H54 (cell line): ENCODE measurements around the gene KLK11.

Source experiments
- DNase-seq: peaks from one replicate; pipeline ENCODE4 v3.0.0; 2011; ENCODE audit warnings: low spot score, mixed read lengths; ENCODE audit not compliant: insufficient read length
- FAIRE-seq: peaks from 3 replicates; lab custom pipeline; 2011; peaks lifted over from hg19 to GRCh38; lab: Jason Lieb, UNC
- POLR2A ChIP-seq: IDR thresholded peaks from 2 replicates; pipeline ENCODE4 v1.6.1; 2011; ENCODE audit warnings: low read depth, mild to moderate bottlenecking, low read length

KLK11 gene, protein sequence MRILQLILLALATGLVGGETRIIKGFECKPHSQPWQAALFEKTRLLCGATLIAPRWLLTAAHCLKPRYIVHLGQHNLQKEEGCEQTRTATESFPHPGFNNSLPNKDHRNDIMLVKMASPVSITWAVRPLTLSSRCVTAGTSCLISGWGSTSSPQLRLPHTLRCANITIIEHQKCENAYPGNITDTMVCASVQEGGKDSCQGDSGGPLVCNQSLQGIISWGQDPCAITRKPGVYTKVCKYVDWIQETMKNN

GRCh38 chr19:51026554-51026831, at the start of gene KLK11:
Gene KLK11, minus strand, starts transcription at chr19:51026616. Its CDS starts 985 bp downstream, at chr19:51025631.
- no peak for DNase-seq
- TF ChIP-seq POLR2A = no peak
- no peak for FAIRE-seq

DNA sequence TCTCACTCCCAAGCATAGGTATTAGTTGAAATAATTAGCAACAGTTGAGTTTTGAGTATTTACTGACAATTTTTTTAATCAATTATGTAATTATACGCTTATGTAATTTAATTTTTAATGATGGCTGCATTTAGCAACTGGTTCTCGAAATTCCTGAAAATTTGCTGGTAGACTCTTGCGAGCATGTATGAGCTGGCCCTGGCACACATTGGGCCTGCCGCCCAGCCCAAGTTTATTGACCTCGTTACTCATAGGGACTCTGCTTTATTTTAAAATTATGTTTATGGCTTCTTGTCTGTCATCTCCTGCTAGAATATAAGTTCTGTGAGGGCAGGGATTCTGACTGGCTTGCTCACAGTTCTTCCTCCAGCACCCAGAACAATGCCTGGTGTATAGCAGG, 49.6 kb upstream of the KLK11 start:
- no peak for DNase-seq
- no peak for FAIRE-seq
- TF ChIP-seq POLR2A = no peak

- FAIRE-seq (no peak), DNase-seq (no peak)
- no peak for TF ChIP-seq POLR2A
These were observed 44.6 kb upstream of the KLK11 start for GRCh38 chr19:51071095-51071405.

DNA sequence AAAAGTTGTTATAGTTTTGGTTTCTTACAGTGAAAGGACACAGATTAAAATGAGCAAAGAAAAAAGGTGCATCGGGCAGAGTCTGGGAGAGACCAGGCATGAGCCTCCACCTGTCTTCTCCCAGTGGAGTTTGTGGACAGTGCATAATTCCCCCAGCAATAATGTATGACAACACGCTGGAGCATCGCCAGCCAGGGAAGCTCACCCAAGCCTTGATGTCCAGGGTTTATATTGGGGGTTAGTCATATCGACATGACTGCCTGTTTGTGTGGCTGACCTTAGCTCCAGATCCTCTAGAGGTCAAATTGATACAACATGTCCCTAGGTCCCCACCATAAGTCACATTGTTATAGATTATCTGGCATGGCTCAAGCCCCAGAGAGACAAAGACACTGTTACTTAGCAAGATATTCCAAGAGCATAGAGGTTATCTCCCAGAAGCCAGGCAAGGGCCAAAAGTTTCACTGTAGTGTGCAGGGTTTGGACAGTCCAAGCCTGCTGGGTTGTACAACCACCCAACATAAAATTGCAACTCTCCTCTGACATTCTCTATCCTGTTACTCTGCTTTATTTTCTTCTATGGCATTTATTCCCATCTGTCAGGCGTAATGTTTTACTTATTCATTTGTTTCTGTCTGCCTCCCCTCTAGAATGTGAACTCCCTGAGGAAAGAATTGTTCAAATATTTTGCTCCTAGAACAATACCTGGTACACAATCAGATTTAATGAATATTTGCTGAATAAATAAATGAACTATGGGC, 44.1 kb upstream of the KLK11 start:
- DNase-seq = no peak
- no peak for FAIRE-seq
- no peak for TF ChIP-seq POLR2A

DNA sequence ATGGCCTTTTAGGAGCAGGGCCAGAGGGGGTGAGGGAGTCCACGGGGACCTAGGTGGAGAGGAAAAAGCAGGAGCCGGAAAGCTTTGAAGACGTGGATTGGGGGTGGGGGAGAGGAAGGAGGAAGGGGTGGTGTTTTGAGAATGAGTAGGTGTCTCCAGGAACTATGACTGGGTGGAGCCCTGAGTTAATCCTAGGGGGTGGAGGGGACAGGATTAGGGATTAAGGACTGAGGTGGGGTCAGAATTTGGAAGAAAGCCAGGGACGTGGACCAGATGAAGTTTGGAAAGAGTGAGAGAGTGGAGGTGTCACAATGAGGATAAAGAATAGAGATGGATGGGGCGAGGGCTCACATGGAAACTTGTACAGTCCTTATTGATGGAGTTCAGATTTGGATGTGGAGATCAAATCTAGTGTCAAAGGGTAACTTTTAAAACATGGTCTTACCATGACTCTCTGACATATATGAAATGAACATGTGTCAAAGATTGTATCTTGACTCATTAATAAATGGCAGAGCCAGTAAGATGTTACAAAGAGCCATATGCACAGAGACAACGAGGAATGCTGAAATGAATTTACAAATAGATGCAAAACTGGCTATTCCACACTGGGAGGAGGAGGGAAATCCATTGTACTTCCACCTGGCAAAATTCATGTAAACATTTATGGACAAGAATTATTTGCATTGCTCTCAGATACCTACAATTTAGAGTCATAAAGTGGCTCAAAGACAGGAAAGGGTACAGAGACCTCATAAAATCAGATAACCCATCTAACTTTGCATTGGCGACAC, 40.2 kb upstream of the KLK11 start:
- no peak for DNase-seq
- no peak for FAIRE-seq
- TF ChIP-seq POLR2A = no peak

GRCh38 chr19:51065221-51065960, 39.0 kb upstream of the KLK11 start:
- TF ChIP-seq POLR2A = no peak
- FAIRE-seq = no peak
- DNase-seq = no peak

- TF ChIP-seq POLR2A = no peak
- DNase-seq (no peak), FAIRE-seq (no peak)
These were observed 38.3 kb upstream of the KLK11 start, which contains the start of gene KLK13 for GRCh38 chr19:51064534-51065220. Gene KLK13, minus strand, starts transcription at chr19:51065092. Its CDS starts 25 bp downstream, at chr19:51065067.

- no peak for FAIRE-seq
- no peak for TF ChIP-seq POLR2A
- DNase-seq = no peak
These were observed 37.2 kb upstream of the KLK11 start for GRCh38 chr19:51063664-51064063.

GRCh38 chr19:51060973-51061372, 34.6 kb upstream of the KLK11 start:
- no peak for FAIRE-seq
- DNase-seq = no peak
- no peak for TF ChIP-seq POLR2A

- DNase-seq = no peak
- FAIRE-seq = no peak
- TF ChIP-seq POLR2A = no peak
These were observed 33.9 kb upstream of the KLK11 start for GRCh38 chr19:51060336-51060735.

GRCh38 chr19:51059715-51060114, 33.3 kb upstream of the KLK11 start:
- FAIRE-seq (no peak), DNase-seq (no peak)
- TF ChIP-seq POLR2A = no peak

GRCh38 chr19:51055866-51056265, 29.4 kb upstream of the KLK11 start:
- no peak for TF ChIP-seq POLR2A
- DNase-seq = no peak
- no peak for FAIRE-seq

DNA sequence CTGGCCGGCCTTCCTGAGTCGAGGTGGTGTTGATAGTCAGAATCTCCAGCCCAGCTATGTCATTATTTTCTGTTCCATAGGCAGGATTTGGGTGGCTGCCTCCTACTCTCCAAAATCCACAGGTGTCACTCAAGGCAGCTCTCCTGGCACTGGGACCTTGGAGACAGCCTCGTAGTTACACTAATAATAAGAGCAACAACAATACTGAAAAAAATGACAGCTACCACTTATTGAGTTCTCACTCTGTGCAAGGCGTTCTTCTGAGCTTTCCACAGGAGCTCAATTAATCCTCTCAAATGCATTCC, 20.6 kb upstream of the KLK11 start:
- DNase-seq (no peak), FAIRE-seq (no peak)
- no peak for TF ChIP-seq POLR2A
